Mesothelial cell of epicardium (in vitro differentiated cells): Measurements from ENCODE around the gene CYTH1. TPM values are rescaled to one million over a fixed set of nuclear protein-coding genes. Genes with fewer than 3 reads are reported as not detected.

Experiments
- DNase-seq, 2 experiments: peaks; one replicate each; pipeline ENCODE4 v3.0.0; 2021; ENCODE audit warnings: low spot score in 2 of 2; ENCODE audit not compliant: unreplicated experiment in 2 of 2
- H3K27ac Mint-ChIP-seq: 2 replicates; pipeline ENCODE4 v1.8.0; 2021; ENCODE audit warnings: mixed read lengths
- H3K27me3 Mint-ChIP-seq: 2 replicates; pipeline ENCODE4 v1.8.0; 2021; ENCODE audit warnings: low read depth, mixed read lengths
- H3K36me3 Mint-ChIP-seq: 2 replicates; pipeline ENCODE4 v1.8.0; 2021; ENCODE audit warnings: mixed read lengths
- H3K4me1 Mint-ChIP-seq: 2 replicates; pipeline ENCODE4 v1.8.0; 2021; ENCODE audit warnings: mixed read lengths
- H3K4me3 Mint-ChIP-seq: 2 replicates; pipeline ENCODE4 v1.8.0; 2021; ENCODE audit warnings: mild to moderate bottlenecking, moderate library complexity, mixed read lengths
- H3K9me3 Mint-ChIP-seq: 2 replicates; pipeline ENCODE4 v1.8.0; 2021; ENCODE audit warnings: mixed read lengths
- CTCF ChIP-seq: fragments of 200-600 bp; sonication (generic); IDR thresholded peaks from one replicate; pipeline ENCODE4 v1.5.0; 2021; ENCODE audit warnings: antibody characterized with exemption; ENCODE audit not compliant: unreplicated experiment
- total RNA-seq: library from RNA; stranded (reverse); gene quantifications from 3 replicates; pipeline ENCODE4 v1.2.1, GENCODE V29; 2021

The CYTH1 gene
- total RNA-seq, 1 donor from 2014 or later, result 42.8 TPM

- DNase-seq, result no peak
- no peaks in the 10 kb centered on the region for H3K9me3 Mint-ChIP-seq
- peaks cover 14% of the 10 kb centered on the region for H3K4me1 Mint-ChIP-seq
- no peak overlapping the region for H3K4me3 Mint-ChIP-seq
- H3K36me3 Mint-ChIP-seq, result peaks cover 16% of the 10 kb centered on the region
- no peak for TF ChIP-seq CTCF
- no peak overlapping the region for H3K27ac Mint-ChIP-seq
- H3K27me3 Mint-ChIP-seq, result no peaks in the 10 kb centered on the region
These were observed 39.2 kb downstream of the CYTH1 start for GRCh38 chr17:78742901-78743300.

GRCh38 chr17:78741644-78742284, 40.3 kb downstream of the CYTH1 start:
- H3K4me1 Mint-ChIP-seq, result peaks cover 26% of the 10 kb centered on the region
- H3K9me3 Mint-ChIP-seq, result no peaks in the 10 kb centered on the region
- no peak overlapping the region for H3K4me3 Mint-ChIP-seq

GRCh38 chr17:78739331-78739931, 42.6 kb downstream of the CYTH1 start:
- DNase-seq, result no peak
- Mint-ChIP-seq H3K4me1 (peaks cover 35% of the 10 kb centered on the region), H3K9me3 (no peaks in the 10 kb centered on the region), H3K4me3 (no peak overlapping the region), H3K27ac (no peak overlapping the region), H3K36me3 (peaks cover 16% of the 10 kb centered on the region), H3K27me3 (no peaks in the 10 kb centered on the region)
- TF ChIP-seq CTCF, result no peak

More at GRCh38 chr17:78741644-78742284, 40.3 kb downstream of the CYTH1 start:
- Mint-ChIP-seq H3K27me3 (no peaks in the 10 kb centered on the region), H3K36me3 (peaks cover 16% of the 10 kb centered on the region), H3K27ac (no peak overlapping the region)
- no peak for DNase-seq
- TF ChIP-seq CTCF, result no peak

GRCh38 chr17:78738698-78739097, 43.4 kb downstream of the CYTH1 start:
- Mint-ChIP-seq H3K36me3 (peaks cover 11% of the 10 kb centered on the region), H3K4me3 (no peak overlapping the region), H3K4me1 (peaks cover 36% of the 10 kb centered on the region), H3K9me3 (no peaks in the 10 kb centered on the region), H3K27ac (no peak overlapping the region), H3K27me3 (no peaks in the 10 kb centered on the region)
- DNase-seq, result no peak
- no peak for TF ChIP-seq CTCF

GRCh38 chr17:78738278-78738677, 43.8 kb downstream of the CYTH1 start:
- H3K9me3 Mint-ChIP-seq, result no peaks in the 10 kb centered on the region
- H3K27ac Mint-ChIP-seq, result no peak overlapping the region

More at GRCh38 chr17:78738278-78738677, 43.8 kb downstream of the CYTH1 start:
- H3K27me3 Mint-ChIP-seq, result no peaks in the 10 kb centered on the region
- peaks cover 8% of the 10 kb centered on the region for H3K36me3 Mint-ChIP-seq
- no peak for DNase-seq
- peaks cover 41% of the 10 kb centered on the region for H3K4me1 Mint-ChIP-seq
- H3K4me3 Mint-ChIP-seq, result no peak overlapping the region
- no peak for TF ChIP-seq CTCF
